Measurements from ENCODE around the gene PEAK1. TPM values are rescaled to one million over a fixed set of nuclear protein-coding genes. Genes with fewer than 3 reads are reported as not detected.

Gene PEAK1
- polyA plus RNA-seq, 2 of the 4 experiments (the other 2 are of a cell fraction) = 7.5 to 13.7 TPM

DNA sequence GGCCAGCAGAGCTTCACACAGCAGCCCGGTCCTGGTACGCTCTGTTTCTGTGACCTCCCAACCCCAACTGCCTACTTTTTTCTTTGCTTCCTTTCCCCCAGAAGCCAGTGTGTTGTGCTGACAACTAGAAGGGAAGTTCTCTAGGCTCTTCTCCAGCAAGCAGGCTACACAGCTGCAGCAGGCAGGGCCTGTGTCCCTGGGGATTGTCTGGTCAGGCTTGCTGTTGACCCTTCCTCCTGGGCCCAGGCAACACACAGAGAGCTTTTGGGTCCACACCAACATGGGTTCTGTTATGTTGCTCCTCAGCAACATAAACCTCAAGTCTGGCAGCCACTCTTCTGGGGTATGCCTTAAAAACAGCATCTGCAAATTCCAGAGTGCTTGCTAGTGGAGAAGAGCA, 312.8 kb downstream of the PEAK1 start:
- ATAC-seq (no peak; a peak in 1 of 6 replicates), DNase-seq (ENCODE audit: low read depth in 1 of 2, low spot score in 1 of 2) (no peak), FAIRE-seq (no peak)
- Histone ChIP-seq H3K4me3 (no peak overlapping the region), H3K27ac (no peak overlapping the region), H3K4me1 (no peaks in the 10 kb centered on the region), H3K9me3 (no peaks in the 10 kb centered on the region), H3K4me2 (no peak overlapping the region)
- WGBS (ENCODE audit: missing lambda C conversion rate) = 94% methylated on average over 2 of the region's 2 CpGs
- TF ChIP-seq NPAS2 (CRISPR knock-in tag; IDR thresholded peaks at IDR 0.05; ENCODE audit: borderline replicate concordance) (no peak), HOXB13 (CRISPR knock-in tag; IDR thresholded peaks at IDR 0.05; ENCODE audit: low read depth) (no peak), CHD2 (IDR thresholded peaks at IDR 0.05; ENCODE audit: low read length, partially characterized antibody) (no peak), RARB (CRISPR knock-in tag; IDR thresholded peaks at IDR 0.05) (no peak), TP53 (CRISPR knock-in tag; IDR thresholded peaks at IDR 0.05) (no peak), POLR2AphosphoS2 (conservative IDR thresholded peaks at IDR 0.05; ENCODE audit: low read length) (no peak), RCOR1 (IDR thresholded peaks at IDR 0.05; ENCODE audit: low read depth, low read length) (no peak), EHF (CRISPR knock-in tag; IDR thresholded peaks at IDR 0.05) (no peak), MYC (IDR thresholded peaks at IDR 0.05; ENCODE audit: borderline replicate concordance, low read length) (no peak), ZFP36 (IDR thresholded peaks at IDR 0.05; ENCODE audit: borderline replicate concordance, partially characterized antibody) (no peak), BHLHE40 (IDR thresholded peaks at IDR 0.05; ENCODE audit: low read depth, low read length) (no peak), CBX2 (IDR thresholded peaks at IDR 0.05; ENCODE audit: borderline replicate concordance, low read depth) (no peak)
- TF ChIP-seq, protein P1, sequence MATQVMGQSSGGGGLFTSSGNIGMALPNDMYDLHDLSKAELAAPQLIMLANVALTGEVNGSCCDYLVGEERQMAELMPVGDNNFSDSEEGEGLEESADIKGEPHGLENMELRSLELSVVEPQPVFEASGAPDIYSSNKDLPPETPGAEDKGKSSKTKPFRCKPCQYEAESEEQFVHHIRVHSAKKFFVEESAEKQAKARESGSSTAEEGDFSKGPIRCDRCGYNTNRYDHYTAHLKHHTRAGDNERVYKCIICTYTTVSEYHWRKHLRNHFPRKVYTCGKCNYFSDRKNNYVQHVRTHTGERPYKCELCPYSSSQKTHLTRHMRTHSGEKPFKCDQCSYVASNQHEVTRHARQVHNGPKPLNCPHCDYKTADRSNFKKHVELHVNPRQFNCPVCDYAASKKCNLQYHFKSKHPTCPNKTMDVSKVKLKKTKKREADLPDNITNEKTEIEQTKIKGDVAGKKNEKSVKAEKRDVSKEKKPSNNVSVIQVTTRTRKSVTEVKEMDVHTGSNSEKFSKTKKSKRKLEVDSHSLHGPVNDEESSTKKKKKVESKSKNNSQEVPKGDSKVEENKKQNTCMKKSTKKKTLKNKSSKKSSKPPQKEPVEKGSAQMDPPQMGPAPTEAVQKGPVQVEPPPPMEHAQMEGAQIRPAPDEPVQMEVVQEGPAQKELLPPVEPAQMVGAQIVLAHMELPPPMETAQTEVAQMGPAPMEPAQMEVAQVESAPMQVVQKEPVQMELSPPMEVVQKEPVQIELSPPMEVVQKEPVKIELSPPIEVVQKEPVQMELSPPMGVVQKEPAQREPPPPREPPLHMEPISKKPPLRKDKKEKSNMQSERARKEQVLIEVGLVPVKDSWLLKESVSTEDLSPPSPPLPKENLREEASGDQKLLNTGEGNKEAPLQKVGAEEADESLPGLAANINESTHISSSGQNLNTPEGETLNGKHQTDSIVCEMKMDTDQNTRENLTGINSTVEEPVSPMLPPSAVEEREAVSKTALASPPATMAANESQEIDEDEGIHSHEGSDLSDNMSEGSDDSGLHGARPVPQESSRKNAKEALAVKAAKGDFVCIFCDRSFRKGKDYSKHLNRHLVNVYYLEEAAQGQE (IDR thresholded peaks at IDR 0.05) = no peak
- CTCF ChIA-PET = interaction anchor here (0.6 to 9.0 kb wide), 28 partner anchors 8 to 731 kb away, joined by 3 to 88 read pairs (median 4); no protein-coding TSS in a partner anchor
- POLR2A ChIA-PET = no interaction called here

- H3K4me2 ChIP-seq = no peak overlapping the region
- no peaks in the 10 kb centered on the region for H3K4me1 ChIP-seq
- POLR2A ChIA-PET = no interaction called here
- WGBS (ENCODE audit: missing lambda C conversion rate) = 89% methylated on average over 3 of the region's 3 CpGs
- no peak for TF ChIP-seq MAZ (IDR thresholded peaks at IDR 0.05; ENCODE audit: borderline replicate concordance, low read depth, low read length)
- TF ChIP-seq USF2 (IDR thresholded peaks at IDR 0.05) = no peak
- no peak for TF ChIP-seq BHLHE40 (IDR thresholded peaks at IDR 0.05; ENCODE audit: low read depth, low read length)
- H3K9me3 ChIP-seq = no peaks in the 10 kb centered on the region
- H3K27ac ChIP-seq = no peak overlapping the region
- no peak for FAIRE-seq
- ATAC-seq = no peak
- DNase-seq (ENCODE audit: low read depth in 1 of 2, low spot score in 1 of 2) = no peak
- CTCF ChIA-PET = interaction anchor here (0.9 to 9.0 kb wide), 8 partner anchors 8 to 529 kb away, joined by 3 to 88 read pairs (median 14); no protein-coding TSS in a partner anchor
- no peak overlapping the region for H3K4me3 ChIP-seq
These were observed 315.7 kb downstream of the PEAK1 start for GRCh38 chr15:77104155-77104554.

DNA sequence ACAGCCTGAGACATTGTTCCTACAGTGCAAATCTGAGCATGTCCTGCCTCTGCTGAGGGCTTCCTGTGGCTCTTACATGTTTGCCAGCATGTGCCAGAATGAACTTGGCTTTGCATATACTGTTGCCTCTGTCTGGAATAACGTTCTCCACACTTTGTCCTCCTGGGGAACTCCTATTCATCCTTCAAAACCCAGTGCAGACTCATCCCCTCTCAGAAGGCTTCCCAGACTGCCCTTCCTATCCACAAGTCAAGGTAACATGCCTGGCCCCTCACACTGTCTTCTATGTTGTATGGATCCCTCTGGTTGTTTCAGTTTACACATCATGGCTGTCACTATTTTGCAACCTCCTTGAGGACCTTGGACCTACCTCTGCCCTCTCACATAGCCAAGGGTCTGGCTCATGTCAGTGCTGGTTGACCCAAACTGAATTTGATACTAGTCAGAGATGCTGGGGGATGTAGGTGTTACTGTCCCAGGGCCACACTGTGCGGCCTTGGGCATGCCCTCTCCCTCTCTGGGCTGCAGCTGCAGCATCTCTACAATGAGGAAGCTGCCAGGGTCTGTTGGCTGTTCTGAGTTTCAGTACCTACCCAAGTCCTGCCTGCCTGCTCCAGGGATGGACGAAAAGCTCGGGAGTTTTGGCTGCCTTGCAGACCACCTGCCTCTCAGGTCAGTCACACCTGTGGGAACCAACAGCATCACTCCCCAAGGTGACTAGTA, 320.0 kb downstream of the PEAK1 start:
- WGBS (ENCODE audit: missing lambda C conversion rate) = 70% methylated on average over 4 of the region's 4 CpGs
- ChIA-PET POLR2A (no interaction called here), CTCF (interaction anchor here (1.0 to 6.0 kb wide), 6 partner anchors 8 to 722 kb away, joined by 3 to 47 read pairs (median 5); no protein-coding TSS in a partner anchor)
- DNase-seq (ENCODE audit: low read depth in 1 of 2, low spot score in 1 of 2) (no peak), FAIRE-seq (no peak), ATAC-seq (no peak)
- Histone ChIP-seq H3K4me2 (no peak overlapping the region), H3K9me3 (no peaks in the 10 kb centered on the region), H3K4me3 (no peak overlapping the region), H3K4me1 (no peaks in the 10 kb centered on the region), H3K27ac (no peak overlapping the region)
- no peak for TF ChIP-seq NPAS2 (CRISPR knock-in tag; IDR thresholded peaks at IDR 0.05; ENCODE audit: borderline replicate concordance)
- no peak for TF ChIP-seq ZNF302 (CRISPR knock-in tag; IDR thresholded peaks at IDR 0.05)
- no peak for TF ChIP-seq CBX2 (IDR thresholded peaks at IDR 0.05; ENCODE audit: borderline replicate concordance, low read depth)
- no peak for TF ChIP-seq CEBPB (IDR thresholded peaks at IDR 0.05)
- no peak for TF ChIP-seq RARB (CRISPR knock-in tag; IDR thresholded peaks at IDR 0.05)
- TF ChIP-seq MAFK (IDR thresholded peaks at IDR 0.05; ENCODE audit: partially characterized antibody) = no peak
- TF ChIP-seq TFCP2L1 (CRISPR knock-in tag; IDR thresholded peaks at IDR 0.05) = no peak
- no peak for TF ChIP-seq ZC3H11A (IDR thresholded peaks at IDR 0.05)
- TF ChIP-seq EHMT2 (IDR thresholded peaks at IDR 0.05; ENCODE audit: low read depth) = no peak
- no peak for TF ChIP-seq HOXB13 (CRISPR knock-in tag; IDR thresholded peaks at IDR 0.05; ENCODE audit: low read depth)
- no peak for TF ChIP-seq ZSCAN20 (CRISPR knock-in tag; IDR thresholded peaks at IDR 0.05)
- no peak for TF ChIP-seq BCL3 (IDR thresholded peaks at IDR 0.05)
- no peak for TF ChIP-seq KDM1A (IDR thresholded peaks at IDR 0.05; ENCODE audit: low read depth)
- no peak for TF ChIP-seq CBX8 (IDR thresholded peaks at IDR 0.05)
- TF ChIP-seq FOSB (CRISPR knock-in tag; IDR thresholded peaks at IDR 0.05) = no peak
- TF ChIP-seq RNF2 (IDR thresholded peaks at IDR 0.05; ENCODE audit: borderline replicate concordance, low read depth) = no peak
- no peak for TF ChIP-seq RFX5 (IDR thresholded peaks at IDR 0.05)

All from A549 (cell line).